ENCODE results near the gene ARF5. TPM values are rescaled to one million over a fixed set of nuclear protein-coding genes. Genes with fewer than 3 reads are reported as not detected.

Gene ARF5
- total and polyA plus RNA-seq, 12 donors: 84.8 to 185 (median 91.1) TPM

DNA sequence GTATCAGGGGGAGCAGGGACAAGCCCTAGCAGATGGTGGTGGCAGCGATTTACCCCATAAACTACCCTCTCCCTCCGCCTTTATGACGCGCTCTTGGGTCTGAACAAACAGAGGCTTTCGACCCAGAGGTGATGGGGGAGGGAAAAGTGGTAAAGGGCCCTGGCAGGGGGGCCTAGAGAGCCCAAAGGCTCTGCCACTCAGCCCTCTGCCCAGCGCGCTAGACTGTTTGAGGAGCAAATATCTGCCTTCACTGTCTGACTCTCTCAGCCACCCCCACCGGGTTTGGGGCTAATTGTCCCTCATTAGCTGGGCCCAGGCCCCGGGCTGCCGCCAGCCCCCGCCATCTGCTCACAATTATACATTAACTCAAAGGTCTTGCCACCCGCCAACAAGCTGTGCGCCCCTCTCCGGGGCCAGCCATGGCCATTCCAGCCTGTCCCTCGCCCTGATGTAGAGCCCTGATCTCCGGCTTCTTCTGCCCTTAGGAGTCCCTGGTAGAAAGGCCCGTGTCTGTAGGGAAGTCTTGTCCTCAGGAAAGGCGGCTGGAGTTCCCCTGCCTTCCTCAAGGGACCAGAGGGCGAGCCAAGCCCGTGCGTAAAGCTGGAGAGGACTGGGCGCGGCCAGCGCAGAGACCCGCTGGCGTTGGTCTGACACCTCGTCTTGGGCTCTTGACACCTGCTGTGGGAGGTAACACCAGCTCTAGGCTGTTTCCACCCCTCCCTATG lies 31.6 kb downstream of the ARF5 start:
- no peak overlapping the region for H3K27ac ChIP-seq
- no peaks in the 10 kb centered on the region for H3K36me3 ChIP-seq
- H3K9me3 ChIP-seq: no peaks in the 10 kb centered on the region
- peak in 1 of 8 donors; percentile 26 for ATAC-seq
- no peak overlapping the region for H3K4me3 ChIP-seq
- H3K27me3 ChIP-seq: peaks cover 9 to 91% (median 72%) of the 10 kb centered on the region in 7 donors
- peaks cover 0 to 4% (median 0%) of the 10 kb centered on the region in 9 donors for H3K4me1 ChIP-seq
- intact Hi-C loops (cut with DNase I): no loop called here
- 8 to 10% methylated on average over 27 of the region's 27 CpGs for WGBS, 2 donors
- DNase-seq: no peak
- TF ChIP-seq, protein P1, sequence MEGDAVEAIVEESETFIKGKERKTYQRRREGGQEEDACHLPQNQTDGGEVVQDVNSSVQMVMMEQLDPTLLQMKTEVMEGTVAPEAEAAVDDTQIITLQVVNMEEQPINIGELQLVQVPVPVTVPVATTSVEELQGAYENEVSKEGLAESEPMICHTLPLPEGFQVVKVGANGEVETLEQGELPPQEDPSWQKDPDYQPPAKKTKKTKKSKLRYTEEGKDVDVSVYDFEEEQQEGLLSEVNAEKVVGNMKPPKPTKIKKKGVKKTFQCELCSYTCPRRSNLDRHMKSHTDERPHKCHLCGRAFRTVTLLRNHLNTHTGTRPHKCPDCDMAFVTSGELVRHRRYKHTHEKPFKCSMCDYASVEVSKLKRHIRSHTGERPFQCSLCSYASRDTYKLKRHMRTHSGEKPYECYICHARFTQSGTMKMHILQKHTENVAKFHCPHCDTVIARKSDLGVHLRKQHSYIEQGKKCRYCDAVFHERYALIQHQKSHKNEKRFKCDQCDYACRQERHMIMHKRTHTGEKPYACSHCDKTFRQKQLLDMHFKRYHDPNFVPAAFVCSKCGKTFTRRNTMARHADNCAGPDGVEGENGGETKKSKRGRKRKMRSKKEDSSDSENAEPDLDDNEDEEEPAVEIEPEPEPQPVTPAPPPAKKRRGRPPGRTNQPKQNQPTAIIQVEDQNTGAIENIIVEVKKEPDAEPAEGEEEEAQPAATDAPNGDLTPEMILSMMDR (IDR thresholded peaks at IDR 0.05): no peak

- intact Hi-C loops (cut with DNase I): no loop called here
- peaks cover 0 to 4% (median 0%) of the 10 kb centered on the region in 9 donors for H3K4me1 ChIP-seq
- TF ChIP-seq, protein P1 (IDR thresholded peaks at IDR 0.05): no peak
- no peak for ATAC-seq
- WGBS, 2 donors: 2 to 3% methylated on average over 24 of the region's 24 CpGs
- no peaks in the 10 kb centered on the region for H3K9me3 ChIP-seq
- H3K27me3 ChIP-seq: peaks cover 9 to 86% (median 64%) of the 10 kb centered on the region in 7 donors
- no peak overlapping the region for H3K4me3 ChIP-seq
- H3K36me3 ChIP-seq: no peaks in the 10 kb centered on the region
- DNase-seq: no peak
- no peak overlapping the region for H3K27ac ChIP-seq
Measured at GRCh38 chr7:127620406-127621233, 32.4 kb downstream of the ARF5 start.

DNA sequence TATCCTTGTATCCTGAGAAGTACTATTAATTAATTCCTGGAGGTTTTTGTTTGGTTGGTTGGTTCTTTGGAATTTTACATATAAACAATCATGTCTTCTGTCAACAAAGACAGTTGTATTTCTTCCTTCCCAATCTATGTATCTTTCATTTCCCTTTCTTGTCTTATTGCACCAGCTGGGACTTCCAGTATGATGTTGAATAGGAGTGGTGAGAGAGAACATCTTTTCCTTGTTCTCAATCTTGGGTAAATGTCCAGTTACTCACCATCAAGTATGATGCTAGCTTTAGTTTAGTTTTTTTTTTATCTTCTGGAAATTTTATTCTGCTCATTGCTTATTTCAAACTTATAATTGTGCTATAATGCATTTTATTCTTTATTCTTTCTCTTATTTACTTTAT lies 37.1 kb downstream of the ARF5 start:
- peaks cover 0 to 4% (median 0%) of the 10 kb centered on the region in 9 donors for H3K4me1 ChIP-seq
- no peak for ATAC-seq
- TF ChIP-seq, protein P1 (IDR thresholded peaks at IDR 0.05): no peak
- H3K36me3 ChIP-seq: no peaks in the 10 kb centered on the region
- H3K27me3 ChIP-seq: peaks cover 2 to 48% (median 18%) of the 10 kb centered on the region in 7 donors
- H3K27ac ChIP-seq: no peak overlapping the region
- DNase-seq: no peak
- no peaks in the 10 kb centered on the region for H3K9me3 ChIP-seq
- intact Hi-C loops (cut with DNase I): no loop called here
- no peak overlapping the region for H3K4me3 ChIP-seq

DNA sequence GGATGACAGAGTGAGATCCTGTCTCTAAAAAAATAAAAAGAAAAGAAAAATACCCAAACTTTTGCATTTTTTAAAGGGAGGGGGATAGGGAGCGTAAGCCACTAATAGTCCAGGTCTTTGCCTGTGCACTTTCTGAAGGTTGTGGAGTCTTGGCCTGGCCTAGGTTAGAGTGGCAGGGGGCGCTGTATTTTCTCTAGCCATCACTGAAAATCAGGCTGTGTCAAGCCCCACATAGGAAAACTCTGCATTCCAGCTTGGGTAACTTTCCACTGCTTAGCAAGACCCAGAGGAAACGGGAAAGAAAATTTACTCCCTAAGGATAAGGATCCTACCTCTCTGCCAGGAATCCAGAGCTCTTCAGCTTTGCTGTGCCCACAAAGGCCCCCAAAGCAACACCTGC lies 40.2 kb downstream of the ARF5 start:
- no peaks in the 10 kb centered on the region for H3K36me3 ChIP-seq
- peaks cover 0 to 22% (median 7%) of the 10 kb centered on the region in 7 donors for H3K27me3 ChIP-seq
- intact Hi-C loops (cut with DNase I): no loop called here
- H3K27ac ChIP-seq: no peak overlapping the region
- ATAC-seq (no peak), DNase-seq (no peak)
- 50 to 52% methylated on average over 3 of the region's 3 CpGs for WGBS, 2 donors
- no peaks in the 10 kb centered on the region for H3K9me3 ChIP-seq
- peaks cover 0 to 4% (median 0%) of the 10 kb centered on the region in 9 donors for H3K4me1 ChIP-seq
- TF ChIP-seq, protein P1 (IDR thresholded peaks at IDR 0.05): no peak
- H3K4me3 ChIP-seq: no peak overlapping the region

All from heart right ventricle (tissue), 16 donors.